Mammary epithelial cell (primary cell): Measurements from ENCODE around the gene GRK7.

Experiments used
- CTCF ChIP-seq, 2 donors: IDR thresholded peaks in 1 of 2; conservative IDR thresholded peaks in 1 of 2; 2 replicates each; pipeline ENCODE4 v1.5.1; 2011 to 2012; ENCODE audit warnings: inconsistent platforms in 2 of 2, low read length in 2 of 2, mild to moderate bottlenecking in 2 of 2, control low read depth in 1 of 2, low read depth in 1 of 2; ENCODE audit not compliant: insufficient read depth in 1 of 2; ENCODE audit errors: extremely low read depth in 1 of 2
- EZH2 ChIP-seq: IDR thresholded peaks from 2 replicates; pipeline ENCODE4 v1.6.1; 2012; ENCODE audit warnings: low read length, inconsistent platforms, borderline replicate concordance

- no peak for TF ChIP-seq CTCF (conservative IDR thresholded peaks at IDR 0.05 in 1 of 2, IDR thresholded peaks at IDR 0.05 in 1 of 2; ENCODE audit: extremely low read depth in 1 of 2, insufficient read depth in 1 of 2, low read depth in 1 of 2, low read length in 2 of 2)
- TF ChIP-seq EZH2: no peak
Observed at GRCh38 chr3:141726483-141726882, 36.7 kb upstream of the GRK7 start.
